A549 (cell line): ENCODE data around the gene VDAC1. TPM values are rescaled to one million over a fixed set of nuclear protein-coding genes. Genes with fewer than 3 reads are reported as not detected.

Source experiments
- ATAC-seq, 2 experiments: fragments of 200-7000 bp in 1 of 2; fragments of >200 bp in 1 of 2; cut with Nextera tagmentation in 1 of 2; cut with Tn5 transposase in 1 of 2; 3 replicates each; pipeline versions ENCODE4 v1.8.0 to v1.9.1; 2018 to 2020; ENCODE audit warnings: mild to moderate bottlenecking in 1 of 2, moderate library complexity in 1 of 2
- CTCF ChIA-PET: fragments of 300-600 bp; sonication (Branson Sonifier 250); formaldehyde crosslinking; extraction: SDS; loops from one replicate; lab custom pipeline; 2021; ENCODE audit warnings: antibody characterized with exemption, inconsistent platforms; lab: Yijun Ruan, JAX
- POLR2A ChIA-PET: fragments of 350-600 bp; formaldehyde crosslinking; extraction: SDS; loops from one replicate; lab custom pipeline; 2021; ENCODE audit warnings: antibody characterized with exemption, inconsistent platforms; lab: Yijun Ruan, JAX
- DNase-seq, 2 experiments: peaks; one replicate each; pipeline versions ENCODE4 v3.0.0 to v3.0.0-alpha.2; 2011 to 2016; ENCODE audit warnings: low read depth in 1 of 2, low spot score in 1 of 2
- FAIRE-seq: peaks from 2 replicates; lab custom pipeline; 2011; peaks lifted over from hg19 to GRCh38; lab: Jason Lieb, UNC
- H3K27ac ChIP-seq, 2 experiments: fragments of >200 bp; sonication (Bioruptor Twin); formaldehyde crosslinking; 3 replicates each; pipeline ENCODE4 v1.5.1; 2016 to 2017
- H3K4me1 ChIP-seq: fragments of >200 bp; sonication (Bioruptor Twin); formaldehyde crosslinking; 3 replicates; pipeline ENCODE4 v1.6.1; 2016
- H3K4me2 ChIP-seq: fragments of >200 bp; sonication (Bioruptor Twin); formaldehyde crosslinking; 3 replicates; pipeline ENCODE4 v1.6.1; 2016
- H3K4me3 ChIP-seq: fragments of >200 bp; sonication (Bioruptor Twin); formaldehyde crosslinking; 3 replicates; pipeline ENCODE4 v1.5.1; 2016
- H3K9me3 ChIP-seq: fragments of >200 bp; sonication (Bioruptor Twin); formaldehyde crosslinking; 3 replicates; pipeline ENCODE4 v1.6.1; 2016
- ATOH8 ChIP-seq: fragments of 250-450 bp; sonication (Bioruptor Pico); IDR thresholded peaks from 2 replicates; pipeline ENCODE4 v1.5.0; 2020; ENCODE audit warnings: low read depth, mild to moderate bottlenecking, moderate library complexity
- BCL3 ChIP-seq: fragments of >200 bp; sonication (Bioruptor Twin); formaldehyde crosslinking; IDR thresholded peaks from 3 replicates; pipeline ENCODE4 v1.6.1; 2016
- CBX2 ChIP-seq: fragments of 200-600 bp; sonication (generic); IDR thresholded peaks from 2 replicates; pipeline ENCODE4 v1.6.1; 2016; ENCODE audit warnings: low read depth, mild to moderate bottlenecking, borderline replicate concordance
- CEBPB ChIP-seq, 2 experiments: fragments of >200 bp in 1 of 2; sonication (Bioruptor Twin) in 1 of 2; formaldehyde crosslinking in 1 of 2; IDR thresholded peaks; 2 replicates each; pipeline ENCODE4 v1.6.1; 2012 to 2016
- CHD2 ChIP-seq: fragments of 150-350 bp; IDR thresholded peaks from 2 replicates; pipeline ENCODE4 v1.6.1; 2014; ENCODE audit warnings: low read length; ENCODE audit not compliant: partially characterized antibody
- E2F6 ChIP-seq: IDR thresholded peaks from 2 replicates; pipeline ENCODE4 v1.6.1; 2012; ENCODE audit warnings: low read depth, borderline replicate concordance
- EHF ChIP-seq: fragments of 250-450 bp; sonication (Bioruptor Pico); IDR thresholded peaks from 2 replicates; pipeline ENCODE4 v1.5.0; 2020; ENCODE audit warnings: mild to moderate bottlenecking
- FOSL2 ChIP-seq, 2 experiments: fragments of 450-650 bp in 1 of 2; fragments of >200 bp in 1 of 2; sonication (Bioruptor Twin) in 1 of 2; formaldehyde crosslinking; IDR thresholded peaks; 2 replicates each; pipeline versions ENCODE4 v1.5.0 to v1.6.1; 2016 to 2020; ENCODE audit warnings: mild to moderate bottlenecking in 1 of 2, moderate library complexity in 1 of 2
- FOXS1 ChIP-seq: fragments of 250-450 bp; sonication (Bioruptor Pico); IDR thresholded peaks from 2 replicates; pipeline ENCODE4 v1.5.0; 2020; ENCODE audit warnings: mild to moderate bottlenecking, moderate library complexity
- GATA3 ChIP-seq: IDR thresholded peaks from 2 replicates; pipeline ENCODE4 v1.6.1; 2012; ENCODE audit warnings: borderline replicate concordance
- HES2 ChIP-seq: fragments of >200 bp; sonication (Bioruptor Twin); formaldehyde crosslinking; IDR thresholded peaks from 2 replicates; pipeline ENCODE4 v1.6.1; 2016
- HEYL ChIP-seq: fragments of 250-450 bp; sonication (Bioruptor Pico); IDR thresholded peaks from 2 replicates; pipeline ENCODE4 v1.8.0; 2021; ENCODE audit warnings: mild to moderate bottlenecking, moderate library complexity
- HMGXB4 ChIP-seq: fragments of 250-450 bp; sonication (Bioruptor Pico); IDR thresholded peaks from 2 replicates; pipeline ENCODE4 v1.5.0; 2021; ENCODE audit warnings: mild to moderate bottlenecking, moderate library complexity, borderline replicate concordance
- HOXB13 ChIP-seq: fragments of 250-450 bp; sonication (Bioruptor Pico); IDR thresholded peaks from 2 replicates; pipeline ENCODE4 v1.5.0; 2020; ENCODE audit warnings: low read depth, mild to moderate bottlenecking, moderate library complexity
- HOXB5 ChIP-seq: fragments of 250-450 bp; sonication (Bioruptor Pico); IDR thresholded peaks from 2 replicates; pipeline ENCODE4 v1.5.0; 2020; ENCODE audit warnings: mild to moderate bottlenecking, moderate library complexity
- JUN ChIP-seq, 2 experiments: fragments of >200 bp; sonication (Bioruptor Twin); formaldehyde crosslinking; IDR thresholded peaks; 2 replicates in 1 of 2; 3 replicates in 1 of 2; pipeline ENCODE4 v1.6.1; 2016 to 2017
- JUNB ChIP-seq: fragments of >200 bp; sonication (Bioruptor Twin); formaldehyde crosslinking; IDR thresholded peaks from 2 replicates; pipeline ENCODE4 v1.6.1; 2016
- MAFK ChIP-seq: fragments of 450-650 bp; IDR thresholded peaks from 2 replicates; pipeline ENCODE4 v1.6.1; 2014; ENCODE audit not compliant: partially characterized antibody
- MAX ChIP-seq: IDR thresholded peaks from 2 replicates; pipeline ENCODE4 v1.6.1; 2012
- MYC ChIP-seq: IDR thresholded peaks from 2 replicates; pipeline ENCODE4 v1.6.1; 2012; ENCODE audit warnings: mild to moderate bottlenecking, inconsistent platforms, low read length, improper control_type of control experiment, borderline replicate concordance
- NFE2L2 ChIP-seq: fragments of 150-350 bp; conservative IDR thresholded peaks from 2 replicates; pipeline ENCODE4 v1.6.1; 2014; ENCODE audit warnings: low read length
- NPAS2 ChIP-seq: fragments of 250-450 bp; sonication (Bioruptor Pico); IDR thresholded peaks from 2 replicates; pipeline ENCODE4 v1.8.0; 2022; ENCODE audit warnings: mild to moderate bottlenecking, moderate library complexity, borderline replicate concordance
- POLR2A ChIP-seq: IDR thresholded peaks from 2 replicates; pipeline ENCODE4 v1.6.1; 2012; ENCODE audit warnings: mild to moderate bottlenecking, low read length
- POLR2AphosphoS2 ChIP-seq: conservative IDR thresholded peaks from 2 replicates; pipeline ENCODE4 v1.6.1; 2012; ENCODE audit warnings: low read length, improper control_type of control experiment, inconsistent platforms
- RAD21 ChIP-seq, 2 experiments: fragments of >200 bp in 1 of 2; sonication (Bioruptor Twin) in 1 of 2; formaldehyde crosslinking in 1 of 2; IDR thresholded peaks in 1 of 2; conservative IDR thresholded peaks in 1 of 2; 2 replicates in 1 of 2; 3 replicates in 1 of 2; pipeline ENCODE4 v1.6.1; 2012 to 2018; ENCODE audit warnings: inconsistent platforms in 1 of 2
- RARB ChIP-seq: fragments of 250-450 bp; sonication (Bioruptor Pico); IDR thresholded peaks from 2 replicates; pipeline ENCODE4 v1.8.0; 2021; ENCODE audit warnings: mild to moderate bottlenecking, moderate library complexity
- REST ChIP-seq: fragments of 200-600 bp; sonication (generic); IDR thresholded peaks from 2 replicates; pipeline ENCODE4 v1.6.1; 2016; ENCODE audit warnings: antibody characterized with exemption, mild to moderate bottlenecking, moderate library complexity
- SREBF2 ChIP-seq: fragments of 450-650 bp; IDR thresholded peaks from 2 replicates; pipeline ENCODE4 v1.6.1; 2014; ENCODE audit warnings: mild to moderate bottlenecking, moderate library complexity
- TP53 ChIP-seq: fragments of 250-450 bp; sonication (Bioruptor Pico); IDR thresholded peaks from 2 replicates; pipeline ENCODE4 v1.5.0; 2021; ENCODE audit warnings: mild to moderate bottlenecking, moderate library complexity
- WGBS: methylation state at CpG from one replicate; pipeline ENCODE4 v1.1.6; 2017; ENCODE audit errors: missing lambda C conversion rate; 5-methylcytosine and 5-hydroxymethylcytosine counted together
- polyA plus RNA-seq, 4 experiments: library from polyadenylated mRNA; depleted of rRNA in 3 of 4; stranded (reverse); fragments of >200 nt; fragmentation: RNase III in 1 of 4; extraction: RNeasy Plus Mini Kit Qiagen cat#74134 plus additional on column Dnase treatment in 1 of 4; gene quantifications; 2 replicates in 3 of 4; 3 replicates in 1 of 4; pipeline ENCODE4 v1.2.3, GENCODE V29; 2011 to 2017

The VDAC1 gene
- polyA plus RNA-seq, 2 of the 4 experiments (the other 2 are of a cell fraction) = 369 to 442 TPM

- TF ChIP-seq HOXB13 (CRISPR knock-in tag) = 0 out of 2 replicates have a peak, but pooled peaks have one; percentile 37
- peak; percentile 62; the same call in 1 of the 2 replicates for TF ChIP-seq ATOH8 (CRISPR knock-in tag)
- no peak for TF ChIP-seq RARB
- no peak for TF ChIP-seq CBX2
- no peak for TF ChIP-seq GATA3
- TF ChIP-seq REST = no peak
- no peak for TF ChIP-seq SREBF2
- TF ChIP-seq HES2 = no peak
- no peak for TF ChIP-seq CHD2
Measured at GRCh38 chr5:134018986-134019316, 14.2 kb upstream of the VDAC1 start (continued).

- FAIRE-seq (peak; percentile 94), ATAC-seq (peak; percentile 88 to 93), DNase-seq (peak; percentile 80 to 92)
- Histone ChIP-seq H3K4me1 (peaks cover 50% of the 10 kb centered on the region), H3K27ac (peak overlapping the region; percentile 88 to 93), H3K9me3 (no peaks in the 10 kb centered on the region), H3K4me3 (no peak overlapping the region), H3K4me2 (peak overlapping the region; percentile 48)
- ChIA-PET CTCF (interaction anchor here (0.8 to 6.1 kb wide), 4 partner anchors 8 to 25 kb away, joined by 3 to 57 read pairs (median 9); no protein-coding TSS in a partner anchor), POLR2A (interaction anchor here (0.6 to 1.5 kb wide), 3 partner anchors 11 to 13 kb away, joined by 4 to 11 read pairs (median 10); partner anchors contain the start of gene VDAC1)
- WGBS = 6% methylated on average over 9 of the region's 9 CpGs
- TF ChIP-seq POLR2A (no peak), BCL3 (no peak), HOXB13 (CRISPR knock-in tag) (no peak), JUN (IDR thresholded peaks at IDR 0.05) (peak in 1 of 2 experiments; percentile 70; a peak in 3 of 5 replicates), FOSL2 (IDR thresholded peaks at IDR 0.05) (no peak), FOSL2 (CRISPR knock-in tag; IDR thresholded peaks at IDR 0.05) (peak; percentile 24; the same call in 1 of the 2 replicates), NFE2L2 (0 out of 2 replicates have a peak, but pooled peaks have one; percentile 24), RAD21 (conservative IDR thresholded peaks at IDR 0.05 in 1 of 2, IDR thresholded peaks at IDR 0.05 in 1 of 2) (peak in 1 of 2 experiments; percentile 18; a peak in 1 of 5 replicates), POLR2AphosphoS2 (no peak), CEBPB (IDR thresholded peaks at IDR 0.05) (no peak), JUNB (peak; percentile 32), MYC (peak; percentile 47), HMGXB4 (CRISPR knock-in tag) (no peak), EHF (CRISPR knock-in tag) (peak; percentile 62; the same call in 1 of the 2 replicates), MAFK (peak; percentile 64), TP53 (no peak), HEYL (CRISPR knock-in tag) (no peak), FOXS1 (CRISPR knock-in tag) (0 out of 2 replicates have a peak, but pooled peaks have one; percentile 13), HOXB5 (CRISPR knock-in tag) (no peak), NPAS2 (no peak), E2F6 (0 out of 2 replicates have a peak, but pooled peaks have one; percentile 47), MAX (peak; percentile 34)
Measured at GRCh38 chr5:134018154-134018985, 13.6 kb upstream of the VDAC1 start.
